ENCODE data around the gene COPB1.

COPB1 gene

GRCh38 chr11:14513800-14514199 is 14.2 kb upstream of the COPB1 start:
- DNase-seq (ENCODE audit: low spot score), result no peak

- no peak for DNase-seq (ENCODE audit: low spot score)
Measured at GRCh38 chr11:14506532-14506931, 6.9 kb upstream of the COPB1 start.

GRCh38 chr11:14503023-14503422 is 3.4 kb upstream of the COPB1 start:
- DNase-seq (ENCODE audit: low spot score), result no peak

- DNase-seq (ENCODE audit: low spot score), result no peak
Measured at GRCh38 chr11:14502039-14502438, 2.4 kb upstream of the COPB1 start.

- DNase-seq (ENCODE audit: low spot score), result peak; percentile 62
Measured at GRCh38 chr11:14500181-14500651, 605 bp upstream of the COPB1 start.

GRCh38 chr11:14499178-14499559 is 442 bp downstream of the COPB1 start:
- DNase-seq (ENCODE audit: low spot score), result peak; percentile 21

GRCh38 chr11:14480716-14481115 is 18.9 kb downstream of the COPB1 start:
- DNase-seq (ENCODE audit: low spot score), result no peak

GRCh38 chr11:14471127-14471526 is 28.5 kb downstream of the COPB1 start:
- no peak for DNase-seq (ENCODE audit: low spot score)

- no peak for DNase-seq (ENCODE audit: low spot score)
Measured at GRCh38 chr11:14463623-14464022, 36.0 kb downstream of the COPB1 start.

GRCh38 chr11:14460147-14460546 is 39.5 kb downstream of the COPB1 start:
- no peak for DNase-seq (ENCODE audit: low spot score)

GRCh38 chr11:14458377-14458776 is 41.2 kb downstream of the COPB1 start:
- DNase-seq (ENCODE audit: low spot score), result no peak

GRCh38 chr11:14455648-14456430 is 43.8 kb downstream of the COPB1 start:
- no peak for DNase-seq (ENCODE audit: low spot score)

GRCh38 chr11:14454861-14455632 is 44.6 kb downstream of the COPB1 start:
- peak; percentile 7 for DNase-seq (ENCODE audit: low spot score)

GRCh38 chr11:14451825-14452224 is 47.8 kb downstream of the COPB1 start:
- DNase-seq (ENCODE audit: low spot score), result no peak

GRCh38 chr11:14449302-14449714 is 50.3 kb downstream of the COPB1 start:
- no peak for DNase-seq (ENCODE audit: low spot score)

- no peak for DNase-seq (ENCODE audit: low spot score)
Measured at GRCh38 chr11:14448240-14448639, 51.4 kb downstream of the COPB1 start.

- DNase-seq (ENCODE audit: low spot score), result no peak
Measured at GRCh38 chr11:14446701-14447169, 52.9 kb downstream of the COPB1 start.

- DNase-seq (ENCODE audit: low spot score), result no peak
Measured at GRCh38 chr11:14445542-14446530, 53.8 kb downstream of the COPB1 start.

- DNase-seq (ENCODE audit: low spot score), result no peak
Measured at GRCh38 chr11:14444441-14445189, 55.0 kb downstream of the COPB1 start.

- no peak for DNase-seq (ENCODE audit: low spot score)
Measured at GRCh38 chr11:14443638-14444037, 56.0 kb downstream of the COPB1 start.

Measured in CD4-positive, alpha-beta T cell treated with Interleukin-15 for 4 hours (primary cell).